Vagina (tissue), 2 donors: ENCODE measurements around the gene RBM20.

Experiments
- CTCF ChIP-seq, 3 experiments: fragments of 450-650 bp in 2 of 3; fragments of 200-600 bp in 1 of 3; sonication (generic) in 1 of 3; IDR thresholded peaks; one replicate each; pipeline ENCODE4 v1.5.1; 2017 to 2019; ENCODE audit warnings: antibody characterized with exemption in 3 of 3, mild to moderate bottlenecking in 2 of 3, moderate library complexity in 2 of 3
- POLR2A ChIP-seq, 2 donors: fragments of 450-650 bp; IDR thresholded peaks; one replicate each; pipeline ENCODE4 v1.6.1; 2017; ENCODE audit warnings: antibody characterized with exemption in 2 of 2, mild to moderate bottlenecking in 2 of 2, moderate library complexity in 2 of 2
- POLR2AphosphoS5 ChIP-seq, 2 donors: sonication (generic); formaldehyde crosslinking; IDR thresholded peaks; one replicate each; pipeline ENCODE4 v1.9.0; 2017; ENCODE audit warnings: antibody characterized with exemption in 2 of 2, mild to moderate bottlenecking in 2 of 2, low read depth in 1 of 2; ENCODE audit not compliant: insufficient read depth in 1 of 2

GRCh38 chr10:110872984-110873923 lies 229.1 kb downstream of the RBM20 start:
- TF ChIP-seq POLR2A (IDR thresholded peaks at IDR 0.05) (no peak), CTCF (IDR thresholded peaks at IDR 0.05) (no peak), POLR2AphosphoS5 (IDR thresholded peaks at IDR 0.05; ENCODE audit: insufficient read depth in 1 of 2, low read depth in 1 of 2) (no peak)
